Neural progenitor cell (in vitro differentiated cells): ENCODE measurements around the gene SNCAIP. TPM values are rescaled to one million over a fixed set of nuclear protein-coding genes. Genes with fewer than 3 reads are reported as not detected.

ENCODE experiments used
- DNase-seq: peaks from one replicate; pipeline ENCODE4 v3.0.0-alpha.2; 2016; ENCODE audit warnings: low spot score
- H2AFZ ChIP-seq: fragments of 200-600 bp; sonication (generic); replicated peaks from 2 replicates; pipeline ENCODE4 v1.6.1; 2016; ENCODE audit warnings: antibody characterized with exemption
- H3F3A ChIP-seq: fragments of 200-600 bp; sonication (generic); 2 replicates; pipeline ENCODE4 v1.6.1; 2016; ENCODE audit warnings: antibody characterized with exemption, low read depth
- H3K27ac ChIP-seq: fragments of 200-600 bp; sonication (generic); 2 replicates; pipeline ENCODE4 v1.5.1; 2016; ENCODE audit warnings: mild to moderate bottlenecking
- H3K27me3 ChIP-seq: fragments of 200-600 bp; sonication (generic); 2 replicates; pipeline ENCODE4 v1.6.1; 2016; ENCODE audit warnings: mild to moderate bottlenecking, moderate library complexity
- H3K36me3 ChIP-seq: fragments of 200-600 bp; sonication (generic); 2 replicates; pipeline ENCODE4 v1.5.1; 2016
- H3K4me1 ChIP-seq: fragments of 200-600 bp; sonication (generic); 2 replicates; pipeline ENCODE4 v1.6.1; 2016; ENCODE audit warnings: mixed run types
- H3K4me2 ChIP-seq: fragments of 200-600 bp; sonication (generic); 2 replicates; pipeline ENCODE4 v1.6.1; 2016
- H3K4me3 ChIP-seq: fragments of 200-600 bp; sonication (generic); 2 replicates; pipeline ENCODE4 v1.5.1; 2016
- H3K79me2 ChIP-seq: fragments of 200-600 bp; sonication (generic); 2 replicates; pipeline ENCODE4 v1.6.1; 2016; ENCODE audit warnings: low read depth
- H3K9ac ChIP-seq: fragments of 200-600 bp; sonication (generic); 2 replicates; pipeline ENCODE4 v1.6.1; 2016
- H3K9me3 ChIP-seq: fragments of 200-600 bp; sonication (generic); 2 replicates; pipeline ENCODE4 v1.5.1; 2016; ENCODE audit warnings: low read depth
- H4K20me1 ChIP-seq: fragments of 200-600 bp; sonication (generic); 2 replicates; pipeline ENCODE4 v1.6.1; 2016; ENCODE audit warnings: low read depth
- H3K27ac Mint-ChIP-seq: 3 replicates; pipeline ENCODE4 v1.8.0; 2021; ENCODE audit warnings: mixed read lengths
- H3K27me3 Mint-ChIP-seq: 2 replicates; pipeline ENCODE4 v1.8.0; 2022; ENCODE audit warnings: low read depth, mild to moderate bottlenecking, inconsistent platforms, moderate library complexity, mixed read lengths; ENCODE audit not compliant: insufficient read depth
- H3K36me3 Mint-ChIP-seq: 3 replicates; pipeline ENCODE4 v1.8.0; 2021; ENCODE audit warnings: mixed read lengths
- H3K4me1 Mint-ChIP-seq: 3 replicates; pipeline ENCODE4 v1.8.0; 2021; ENCODE audit warnings: mixed read lengths
- H3K4me3 Mint-ChIP-seq: 3 replicates; pipeline ENCODE4 v1.8.0; 2021; ENCODE audit warnings: mild to moderate bottlenecking, moderate library complexity, mixed read lengths
- H3K9me3 Mint-ChIP-seq: 3 replicates; pipeline ENCODE4 v1.8.0; 2020; ENCODE audit warnings: mixed read lengths
- CTCF ChIP-seq: fragments of 200-600 bp; sonication (generic); IDR thresholded peaks from 2 replicates; pipeline ENCODE4 v1.5.1; 2017; ENCODE audit warnings: antibody characterized with exemption, mild to moderate bottlenecking
- EZH2 ChIP-seq: fragments of 200-600 bp; sonication (generic); IDR thresholded peaks from 2 replicates; pipeline ENCODE4 v1.6.1; 2017; ENCODE audit warnings: antibody characterized with exemption, mild to moderate bottlenecking, moderate library complexity
- EZH2phosphoT487 ChIP-seq: fragments of 200-600 bp; sonication (generic); IDR thresholded peaks from 2 replicates; pipeline ENCODE4 v1.6.1; 2017; ENCODE audit warnings: antibody characterized with exemption
- total RNA-seq: library from RNA; depleted of rRNA; stranded (reverse); fragments of >200 nt; gene quantifications from 2 replicates; pipeline ENCODE4 v1.2.3, GENCODE V29; 2015; ENCODE audit warnings: low replicate concordance

Gene SNCAIP
- total RNA-seq, 1 donor from 2014 or later, result 4.8 TPM

DNA sequence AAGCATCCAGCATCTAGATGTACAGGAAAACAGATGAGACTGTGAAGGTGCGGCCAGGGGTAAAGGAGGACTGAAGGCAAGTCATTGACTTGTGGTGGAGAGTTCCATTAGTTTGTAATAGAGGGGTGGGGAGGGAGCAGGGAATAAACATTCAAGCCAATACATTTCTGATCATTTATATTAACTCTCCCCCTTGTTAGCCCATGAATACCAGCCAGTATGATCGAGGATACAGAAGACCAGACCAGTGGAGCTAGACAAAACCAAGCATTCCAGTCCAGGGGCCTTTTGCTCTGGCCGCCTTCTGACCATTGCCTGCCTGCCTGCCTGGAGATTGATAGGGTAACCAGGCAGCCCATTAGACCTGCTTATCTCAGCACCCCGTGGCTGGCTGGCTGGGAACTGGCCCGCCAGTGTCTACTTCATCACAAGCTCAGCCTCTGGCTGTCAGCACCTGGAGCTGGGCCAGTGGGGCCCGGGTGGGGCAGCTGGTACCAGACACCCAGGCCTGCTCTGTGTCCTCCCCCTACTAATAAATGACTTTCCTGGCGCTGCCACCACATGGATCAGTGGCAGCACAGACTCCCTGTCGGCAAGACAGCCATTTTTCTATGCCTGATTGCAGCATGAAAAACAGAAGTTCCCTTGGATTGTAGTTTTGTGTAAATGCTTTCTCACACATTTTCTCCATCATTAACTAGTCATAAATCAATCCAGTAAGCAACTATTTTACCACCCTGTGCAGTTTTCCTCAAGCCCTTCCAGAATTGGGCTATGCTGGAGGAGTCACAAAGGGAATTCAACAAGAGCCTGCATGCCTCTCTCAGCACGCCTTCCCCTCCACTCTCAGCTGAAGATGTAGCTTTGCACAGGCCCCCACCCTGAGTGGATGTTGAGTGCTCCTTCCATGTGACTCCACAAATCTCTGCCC is 181.3 kb downstream of the SNCAIP start:
- TF ChIP-seq CTCF, result no peak
- no peak for TF ChIP-seq EZH2
- no peak for TF ChIP-seq EZH2phosphoT487
- no peaks in the 10 kb centered on the region for H3K4me1 ChIP-seq
- no peaks in the 10 kb centered on the region for H3K79me2 ChIP-seq
- H4K20me1 ChIP-seq, result no peaks in the 10 kb centered on the region
- no peaks in the 10 kb centered on the region for H3F3A ChIP-seq
- H3K4me2 ChIP-seq, result no peak overlapping the region
- peaks cover 2% of the 10 kb centered on the region for H3K27me3 Mint-ChIP-seq
- no peaks in the 10 kb centered on the region for H3K36me3 Mint-ChIP-seq
- no peak for DNase-seq
- no peak overlapping the region for H3K9ac ChIP-seq
- peaks cover 16% of the 10 kb centered on the region for H3K4me1 Mint-ChIP-seq
- no peaks in the 10 kb centered on the region for H3K36me3 ChIP-seq
- H3K4me3 ChIP-seq, result no peak overlapping the region
- no peak overlapping the region for H3K4me3 Mint-ChIP-seq
- no peak overlapping the region for H3K27ac Mint-ChIP-seq
- peak overlapping the region; percentile 58 for H2AFZ ChIP-seq
- H3K9me3 ChIP-seq, result no peaks in the 10 kb centered on the region
- no peak overlapping the region for H3K27ac ChIP-seq
- H3K9me3 Mint-ChIP-seq, result no peaks in the 10 kb centered on the region
- no peaks in the 10 kb centered on the region for H3K27me3 ChIP-seq

- H3K4me3 Mint-ChIP-seq, result no peak overlapping the region
- H3K79me2 ChIP-seq, result no peaks in the 10 kb centered on the region
- no peaks in the 10 kb centered on the region for H3K9me3 Mint-ChIP-seq
- H3K4me1 ChIP-seq, result no peaks in the 10 kb centered on the region
- H3F3A ChIP-seq, result no peaks in the 10 kb centered on the region
- H3K27ac Mint-ChIP-seq, result no peak overlapping the region
- H3K36me3 Mint-ChIP-seq, result no peaks in the 10 kb centered on the region
- TF ChIP-seq CTCF (no peak), EZH2 (no peak), EZH2phosphoT487 (no peak)
- no peak overlapping the region for H3K4me2 ChIP-seq
- H2AFZ ChIP-seq, result peak overlapping the region; percentile 58
- no peak overlapping the region for H3K27ac ChIP-seq
- H3K4me1 Mint-ChIP-seq, result peaks cover 18% of the 10 kb centered on the region
- H3K9me3 ChIP-seq, result no peaks in the 10 kb centered on the region
- no peaks in the 10 kb centered on the region for H3K27me3 ChIP-seq
- no peak for DNase-seq
- no peak overlapping the region for H3K4me3 ChIP-seq
- H4K20me1 ChIP-seq, result no peaks in the 10 kb centered on the region
- H3K27me3 Mint-ChIP-seq, result peaks cover 2% of the 10 kb centered on the region
- no peak overlapping the region for H3K9ac ChIP-seq
- H3K36me3 ChIP-seq, result no peaks in the 10 kb centered on the region
Measured at GRCh38 chr5:122494109-122494508, 182.1 kb downstream of the SNCAIP start.

DNA sequence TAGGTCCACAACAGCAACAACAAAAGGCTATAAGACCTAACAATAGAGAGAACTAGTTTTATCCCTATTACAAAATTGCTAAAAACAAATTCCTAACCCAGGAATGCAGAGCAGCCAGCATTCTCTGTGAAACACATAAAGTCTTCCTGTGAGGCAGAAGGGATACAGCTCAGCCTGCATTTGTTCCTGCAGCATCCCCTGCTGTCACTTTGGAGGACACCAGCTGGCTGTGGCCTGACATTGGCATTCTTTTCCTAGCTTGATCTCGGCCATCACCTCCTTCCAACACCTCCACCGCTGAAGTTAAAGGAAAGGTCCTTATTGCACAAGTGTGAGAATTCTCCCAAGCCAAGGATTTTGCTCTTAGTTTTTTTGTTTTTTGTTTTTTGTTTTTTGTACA is 186.1 kb downstream of the SNCAIP start:
- Histone ChIP-seq H3K9ac (no peak overlapping the region), H3K9me3 (no peaks in the 10 kb centered on the region), H2AFZ (no peak overlapping the region), H3F3A (no peaks in the 10 kb centered on the region), H3K79me2 (no peaks in the 10 kb centered on the region), H3K4me3 (no peak overlapping the region), H3K4me1 (no peaks in the 10 kb centered on the region), H3K27me3 (no peaks in the 10 kb centered on the region), H3K4me2 (no peak overlapping the region), H3K27ac (no peak overlapping the region), H3K36me3 (no peaks in the 10 kb centered on the region), H4K20me1 (no peaks in the 10 kb centered on the region)
- peak; percentile 63 for DNase-seq
- Mint-ChIP-seq H3K27ac (no peak overlapping the region), H3K4me1 (peaks cover 26% of the 10 kb centered on the region), H3K9me3 (no peaks in the 10 kb centered on the region), H3K36me3 (no peaks in the 10 kb centered on the region), H3K4me3 (no peak overlapping the region), H3K27me3 (peaks cover 7% of the 10 kb centered on the region)
- no peak for TF ChIP-seq EZH2
- TF ChIP-seq CTCF, result peak; percentile 52
